ENCODE measurements around the gene HAGH.

DNA sequence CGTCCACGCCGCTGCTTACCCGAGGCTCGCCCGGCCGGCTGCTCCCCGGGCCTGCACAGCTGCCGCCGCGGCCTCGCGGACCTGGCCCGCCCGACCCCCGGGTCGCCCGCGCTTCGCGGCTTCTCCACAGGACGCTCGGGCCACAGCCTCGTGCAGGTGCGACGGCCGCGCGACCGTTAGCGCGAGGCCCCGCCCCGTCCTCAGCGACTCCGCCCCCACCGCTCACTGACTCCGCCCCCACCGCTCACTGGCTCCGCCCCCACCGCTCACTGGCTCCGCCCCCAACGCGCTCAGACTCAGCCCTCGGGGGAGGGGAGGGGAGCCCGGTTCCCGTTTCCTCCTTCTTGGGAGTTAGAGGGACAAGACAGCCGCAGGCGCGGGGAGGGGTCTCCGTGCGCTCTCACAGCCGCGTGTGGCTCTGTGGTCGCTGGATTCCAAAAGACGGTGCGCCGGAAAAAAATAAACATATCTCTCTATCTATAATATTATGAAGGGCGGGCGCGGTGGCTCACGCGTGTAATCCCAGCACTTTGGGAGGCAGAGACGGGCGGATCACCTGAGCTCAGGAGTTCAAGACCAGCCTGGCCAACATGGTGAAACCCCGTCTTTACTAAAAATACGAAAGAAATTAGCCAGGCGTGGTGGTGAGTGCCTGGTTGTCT lies 45.5 kb upstream of the HAGH start, which contains the start of gene MEIOB:
- TF ChIP-seq E2F8 (IDR thresholded peaks at IDR 0.05; ENCODE audit: low read depth, partially characterized antibody) = no peak
- no peak for TF ChIP-seq SUZ12 (IDR thresholded peaks at IDR 0.05; ENCODE audit: unreplicated experiment)
- TF ChIP-seq CTCF (IDR thresholded peaks at IDR 0.05 in 2 of 3, conservative IDR thresholded peaks at IDR 0.05 in 1 of 3; ENCODE audit: control insufficient read depth in 2 of 3, extremely low read depth in 1 of 3, insufficient read depth in 1 of 3, low read depth in 3 of 3, low read length in 3 of 3) = no peak
- TF ChIP-seq POLR2A (IDR thresholded peaks at IDR 0.05; ENCODE audit: low read depth, low read length) = no peak
- TF ChIP-seq ZNF687 (IDR thresholded peaks at IDR 0.05) = no peak
- TF ChIP-seq, protein P1, sequence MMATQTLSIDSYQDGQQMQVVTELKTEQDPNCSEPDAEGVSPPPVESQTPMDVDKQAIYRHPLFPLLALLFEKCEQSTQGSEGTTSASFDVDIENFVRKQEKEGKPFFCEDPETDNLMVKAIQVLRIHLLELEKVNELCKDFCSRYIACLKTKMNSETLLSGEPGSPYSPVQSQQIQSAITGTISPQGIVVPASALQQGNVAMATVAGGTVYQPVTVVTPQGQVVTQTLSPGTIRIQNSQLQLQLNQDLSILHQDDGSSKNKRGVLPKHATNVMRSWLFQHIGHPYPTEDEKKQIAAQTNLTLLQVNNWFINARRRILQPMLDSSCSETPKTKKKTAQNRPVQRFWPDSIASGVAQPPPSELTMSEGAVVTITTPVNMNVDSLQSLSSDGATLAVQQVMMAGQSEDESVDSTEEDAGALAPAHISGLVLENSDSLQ (IDR thresholded peaks at IDR 0.05) = no peak
- TF ChIP-seq, protein P2, sequence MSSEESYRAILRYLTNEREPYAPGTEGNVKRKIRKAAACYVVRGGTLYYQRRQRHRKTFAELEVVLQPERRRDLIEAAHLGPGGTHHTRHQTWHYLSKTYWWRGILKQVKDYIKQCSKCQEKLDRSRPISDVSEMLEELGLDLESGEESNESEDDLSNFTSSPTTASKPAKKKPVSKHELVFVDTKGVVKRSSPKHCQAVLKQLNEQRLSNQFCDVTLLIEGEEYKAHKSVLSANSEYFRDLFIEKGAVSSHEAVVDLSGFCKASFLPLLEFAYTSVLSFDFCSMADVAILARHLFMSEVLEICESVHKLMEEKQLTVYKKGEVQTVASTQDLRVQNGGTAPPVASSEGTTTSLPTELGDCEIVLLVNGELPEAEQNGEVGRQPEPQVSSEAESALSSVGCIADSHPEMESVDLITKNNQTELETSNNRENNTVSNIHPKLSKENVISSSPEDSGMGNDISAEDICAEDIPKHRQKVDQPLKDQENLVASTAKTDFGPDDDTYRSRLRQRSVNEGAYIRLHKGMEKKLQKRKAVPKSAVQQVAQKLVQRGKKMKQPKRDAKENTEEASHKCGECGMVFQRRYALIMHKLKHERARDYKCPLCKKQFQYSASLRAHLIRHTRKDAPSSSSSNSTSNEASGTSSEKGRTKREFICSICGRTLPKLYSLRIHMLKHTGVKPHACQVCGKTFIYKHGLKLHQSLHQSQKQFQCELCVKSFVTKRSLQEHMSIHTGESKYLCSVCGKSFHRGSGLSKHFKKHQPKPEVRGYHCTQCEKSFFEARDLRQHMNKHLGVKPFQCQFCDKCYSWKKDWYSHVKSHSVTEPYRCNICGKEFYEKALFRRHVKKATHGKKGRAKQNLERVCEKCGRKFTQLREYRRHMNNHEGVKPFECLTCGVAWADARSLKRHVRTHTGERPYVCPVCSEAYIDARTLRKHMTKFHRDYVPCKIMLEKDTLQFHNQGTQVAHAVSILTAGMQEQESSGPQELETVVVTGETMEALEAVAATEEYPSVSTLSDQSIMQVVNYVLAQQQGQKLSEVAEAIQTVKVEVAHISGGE (CRISPR knock-in tag; IDR thresholded peaks at IDR 0.05) = no peak
- no peak for TF ChIP-seq NFIC (IDR thresholded peaks at IDR 0.05; ENCODE audit: low read depth, low read length)
